GM21447 (cell line): ENCODE data around the gene NNT.
"Not testable (repeated sequence)": the region's sequence is repeated elsewhere in the genome, so short reads cannot be mapped to it uniquely, and the experiment has no call there.

Experiments used
- ATAC-seq: cut with Tn5 transposase; IDR thresholded peaks from one replicate; pipeline ENCODE4 v1.9.1; 2021; ENCODE audit not compliant: unreplicated experiment

The NNT gene

DNA sequence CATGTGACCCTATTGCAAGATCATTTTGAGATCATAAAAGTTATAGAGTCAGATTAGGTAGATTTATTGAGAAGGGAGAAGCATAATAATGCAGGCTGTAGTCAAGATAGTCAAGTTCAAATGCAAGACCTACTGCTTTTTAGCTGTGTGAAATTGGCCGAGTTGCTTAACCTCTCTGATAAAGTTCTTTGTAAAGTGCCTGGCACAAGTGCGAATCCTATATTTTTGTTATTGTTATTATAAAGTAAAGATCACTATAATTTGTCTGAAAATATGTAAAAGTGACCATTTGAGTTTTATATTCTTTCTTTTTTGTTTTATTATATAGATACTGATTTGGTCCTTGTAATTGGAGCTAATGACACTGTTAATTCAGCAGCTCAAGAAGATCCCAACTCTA lies 99.3 kb downstream of the NNT start:
- ATAC-seq: no peak

DNA sequence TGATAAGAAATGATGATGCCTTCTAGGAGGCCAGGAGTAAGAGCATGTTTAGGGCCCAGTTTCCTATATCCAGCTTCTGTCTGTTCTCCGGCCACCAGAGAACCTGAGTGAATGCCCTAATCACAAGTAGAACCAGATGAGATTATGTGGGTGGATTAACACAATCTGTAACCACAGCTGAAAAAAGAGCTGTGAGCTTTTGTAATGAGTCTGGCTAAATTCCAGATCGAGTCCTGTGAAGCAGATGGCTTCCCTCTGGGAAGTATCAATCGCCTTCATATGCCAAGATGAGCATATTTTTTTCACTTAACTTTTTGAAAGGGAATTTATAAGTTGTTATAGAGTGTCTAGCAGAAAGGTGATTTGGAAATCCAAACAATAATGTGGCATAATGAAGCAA lies 99.8 kb downstream of the NNT start:
- ATAC-seq: no peak

DNA sequence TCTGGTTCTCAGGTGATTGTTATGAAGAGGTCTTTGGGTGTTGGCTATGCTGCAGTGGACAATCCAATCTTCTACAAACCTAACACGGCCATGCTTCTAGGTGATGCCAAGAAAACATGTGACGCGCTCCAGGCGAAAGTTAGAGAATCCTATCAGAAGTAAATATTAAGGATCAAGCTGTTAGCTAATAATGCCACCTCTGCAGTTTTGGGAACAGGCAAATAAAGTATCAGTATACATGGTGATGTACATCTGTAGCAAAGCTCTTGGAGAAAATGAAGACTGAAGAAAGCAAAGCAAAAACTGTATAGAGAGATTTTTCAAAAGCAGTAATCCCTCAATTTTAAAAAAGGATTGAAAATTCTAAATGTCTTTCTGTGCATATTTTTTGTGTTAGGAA lies 101.3 kb downstream of the NNT start:
- no peak for ATAC-seq

DNA sequence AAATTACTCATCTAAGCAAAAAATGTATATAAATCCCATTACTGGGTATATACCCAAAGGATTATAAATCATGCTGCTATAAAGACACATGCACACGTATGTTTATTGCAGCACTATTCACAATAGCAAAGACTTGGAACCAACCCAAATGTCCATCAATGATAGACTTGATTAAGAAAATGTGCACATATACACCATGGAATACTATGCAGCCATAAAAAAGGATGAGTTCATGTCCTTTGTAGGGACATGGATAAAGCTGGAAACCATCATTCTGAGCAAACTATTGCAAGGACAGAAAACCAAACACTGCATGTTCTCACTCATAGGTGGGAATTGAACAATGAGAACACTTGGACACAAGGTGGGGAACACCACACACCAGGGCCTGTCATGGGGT lies 103.6 kb downstream of the NNT start:
- not testable (repeated sequence) for ATAC-seq

DNA sequence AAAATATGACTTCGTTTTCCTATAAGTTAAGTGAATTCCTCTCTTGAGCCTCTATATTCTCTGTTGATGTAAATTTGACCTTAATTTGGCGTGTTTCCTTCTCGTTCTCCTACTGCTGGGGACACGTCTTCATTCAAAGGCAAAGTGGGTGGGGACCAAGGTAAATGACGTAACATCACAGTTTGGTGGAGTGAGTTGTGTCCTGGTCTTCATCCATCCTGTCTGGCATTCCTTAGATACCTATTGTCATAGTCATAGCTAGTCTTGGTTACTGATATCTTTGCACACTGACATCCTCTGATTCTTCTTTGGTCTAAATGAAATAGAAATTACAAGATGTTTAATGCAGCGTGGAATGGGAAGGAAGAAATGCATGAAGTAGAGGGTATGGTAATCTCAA lies 108.5 kb downstream of the NNT start:
- no peak for ATAC-seq

DNA sequence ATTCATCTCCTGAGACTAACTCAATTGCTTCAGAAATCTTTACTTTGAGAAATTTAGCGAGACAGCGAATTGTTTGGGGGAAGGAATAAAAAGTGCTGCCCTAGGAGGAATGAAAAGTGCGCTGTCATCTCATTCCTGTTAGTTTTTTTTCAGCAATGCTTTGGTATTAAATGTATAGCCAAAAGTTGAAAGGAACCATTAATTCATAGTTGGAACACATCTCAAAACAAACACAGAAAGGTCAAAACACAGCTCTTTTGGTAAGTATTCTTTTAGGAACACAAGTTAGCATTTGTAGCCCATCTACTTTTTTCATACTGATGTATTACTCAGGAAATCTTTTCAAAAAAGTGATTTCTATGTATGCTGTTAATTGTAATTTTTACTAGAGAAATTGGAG lies 109.1 kb downstream of the NNT start:
- no peak for ATAC-seq

DNA sequence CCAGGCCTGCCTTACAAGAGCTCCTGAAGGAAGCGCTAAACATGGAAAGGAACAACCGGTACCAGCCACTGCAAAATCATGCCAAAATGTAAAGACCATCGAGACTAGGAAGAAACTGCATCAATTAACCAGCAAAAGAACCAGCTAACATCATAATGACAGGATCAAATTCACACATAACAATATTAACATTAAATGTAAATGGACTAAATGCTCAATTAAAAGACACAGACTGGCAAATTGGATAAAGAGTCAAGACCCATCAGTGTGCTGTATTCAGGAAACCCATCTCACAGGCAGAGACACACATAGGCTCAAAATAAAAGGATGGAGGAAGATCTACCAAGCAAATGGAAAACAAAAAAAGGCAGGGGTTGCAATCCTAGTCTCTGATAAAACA lies 116.8 kb downstream of the NNT start:
- ATAC-seq: not testable (repeated sequence)

DNA sequence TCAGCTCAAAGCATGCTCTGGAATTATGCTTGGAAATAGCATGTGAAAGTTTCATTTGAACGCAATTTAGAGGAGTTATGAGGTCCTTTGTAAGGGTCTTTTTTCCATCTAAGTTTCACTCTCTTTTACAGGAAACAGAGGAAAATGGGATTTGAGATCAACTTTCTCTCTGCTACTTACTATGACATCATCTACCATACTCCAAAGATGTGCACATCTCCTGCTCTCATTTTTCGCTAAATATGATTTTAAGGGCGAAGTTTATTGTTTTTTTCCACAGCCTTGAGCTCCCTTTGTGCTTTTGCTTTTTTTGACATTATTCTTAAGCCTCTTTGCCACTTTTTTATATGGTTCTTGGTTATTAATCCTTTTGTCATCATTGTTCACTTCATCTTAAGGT lies 125.6 kb downstream of the NNT start:
- no peak for ATAC-seq

DNA sequence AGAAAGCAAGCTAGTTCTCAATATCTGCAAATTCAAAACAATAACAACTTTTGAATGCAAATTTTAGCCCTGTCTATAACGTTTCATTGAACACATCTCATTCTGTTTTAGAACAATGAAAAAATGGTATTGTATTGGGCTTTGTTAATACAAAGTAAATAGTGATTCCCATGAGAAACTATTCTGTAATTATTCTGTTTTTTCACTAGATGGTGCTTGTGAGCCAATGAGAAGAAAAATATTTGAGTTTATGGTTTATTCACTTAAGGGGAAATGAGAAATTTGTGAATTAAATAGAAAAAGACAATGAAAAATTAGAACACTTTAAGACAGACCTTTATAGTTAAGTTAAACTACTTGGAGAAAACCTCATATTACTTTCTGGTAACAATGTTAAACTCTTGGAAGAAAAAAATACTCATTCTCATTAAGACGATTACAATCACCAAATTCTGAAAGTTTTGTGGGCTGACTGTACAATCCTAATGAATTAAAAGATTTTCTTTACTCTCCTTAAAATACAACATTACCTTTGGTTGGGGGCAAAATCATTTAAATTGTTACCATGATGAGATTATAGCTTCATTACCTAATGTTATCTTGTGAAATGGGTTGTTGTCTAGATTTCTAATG lies 127.0 kb downstream of the NNT start:
- no peak for ATAC-seq

DNA sequence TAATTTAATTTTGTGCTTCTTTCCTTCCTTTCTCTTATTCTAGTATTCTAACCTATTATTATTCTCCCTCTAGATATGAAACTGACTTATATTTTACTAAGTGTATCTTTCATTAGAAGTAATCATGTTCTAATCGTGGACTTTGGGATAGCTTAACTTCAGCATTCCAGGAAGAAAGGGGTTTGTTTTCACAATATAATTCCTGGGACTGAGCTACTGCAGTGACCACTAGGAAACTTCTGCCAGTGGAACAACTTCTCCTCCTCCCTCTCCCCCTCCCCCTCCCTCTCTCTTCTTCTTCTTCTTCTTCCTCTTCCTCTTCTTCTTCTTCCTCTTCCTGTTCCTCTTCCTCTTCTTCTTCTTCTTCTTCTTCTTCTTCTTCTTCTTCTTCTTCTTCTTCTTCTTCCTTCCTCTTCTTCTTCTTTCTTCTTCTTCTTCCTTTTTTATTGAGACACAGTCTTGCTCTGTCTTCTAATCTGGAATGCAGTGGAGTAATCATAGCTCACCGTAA lies 127.9 kb downstream of the NNT start:
- no peak for ATAC-seq

DNA sequence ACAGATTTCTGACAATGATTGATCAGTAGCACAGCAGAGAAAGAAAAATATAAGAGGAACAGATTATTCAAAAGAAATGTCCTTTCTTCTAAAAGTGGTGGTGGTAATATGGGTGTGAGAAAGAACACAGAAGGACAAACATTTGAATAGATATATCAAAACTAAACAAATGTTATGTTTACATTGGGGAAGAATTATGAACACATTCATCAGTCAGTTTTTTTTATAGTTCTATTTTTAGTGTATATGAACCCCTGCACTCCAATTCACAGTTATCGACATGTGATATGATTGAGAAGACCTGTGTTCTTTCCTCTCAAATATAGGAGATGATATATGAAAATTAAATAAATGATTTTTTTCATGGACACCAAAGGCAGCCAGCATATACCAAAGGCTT lies 128.6 kb downstream of the NNT start:
- no peak for ATAC-seq

DNA sequence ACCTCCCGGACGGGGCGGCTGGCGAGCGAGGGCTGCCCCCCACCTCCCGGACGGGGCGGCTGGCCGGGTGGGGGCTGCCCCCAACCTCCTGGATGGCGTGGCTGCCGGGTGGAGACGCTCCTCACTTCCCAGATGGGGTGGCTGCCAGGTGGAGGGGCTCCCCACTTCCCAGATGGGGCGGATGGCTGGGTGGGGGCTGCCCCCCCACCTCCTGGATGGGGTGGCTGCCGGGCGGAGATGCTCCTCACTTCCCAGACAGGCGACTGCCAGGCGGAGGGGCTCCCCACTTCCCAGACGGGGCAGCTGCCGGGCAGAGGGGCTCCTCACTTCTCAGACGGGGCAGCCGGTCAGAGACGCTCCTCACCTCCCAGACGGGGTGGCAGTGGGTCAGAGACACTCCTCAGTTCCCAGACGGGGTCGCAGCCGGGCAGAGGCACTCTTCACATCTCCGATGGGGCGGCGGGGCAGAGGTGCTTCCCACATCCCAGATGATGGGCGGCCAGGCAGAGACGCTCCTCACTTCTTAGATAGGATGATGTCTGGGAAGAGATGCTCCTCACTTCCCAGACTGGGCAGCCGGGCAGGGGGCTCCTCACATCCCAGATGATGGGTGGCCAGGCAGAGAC lies 143.1 kb downstream of the NNT start:
- not testable (repeated sequence) for ATAC-seq

DNA sequence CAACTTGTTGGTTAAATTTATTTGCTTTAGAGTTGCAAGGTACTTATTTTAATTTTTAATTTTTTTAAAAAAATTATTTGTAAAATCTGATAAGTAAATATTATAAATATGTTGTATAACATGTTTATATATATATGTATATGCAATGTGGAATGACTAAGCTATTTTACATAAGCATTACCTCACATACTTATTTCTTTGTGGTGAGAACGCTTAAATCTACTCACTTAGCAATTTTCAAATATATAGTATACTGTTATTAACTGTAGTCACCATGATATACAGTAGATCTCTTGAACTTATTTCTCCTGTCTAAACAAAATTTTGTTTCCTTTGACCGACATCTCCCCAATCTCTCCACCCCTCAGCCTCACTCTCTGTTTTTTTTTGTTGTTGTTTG lies 147.8 kb downstream of the NNT start:
- ATAC-seq: no peak

DNA sequence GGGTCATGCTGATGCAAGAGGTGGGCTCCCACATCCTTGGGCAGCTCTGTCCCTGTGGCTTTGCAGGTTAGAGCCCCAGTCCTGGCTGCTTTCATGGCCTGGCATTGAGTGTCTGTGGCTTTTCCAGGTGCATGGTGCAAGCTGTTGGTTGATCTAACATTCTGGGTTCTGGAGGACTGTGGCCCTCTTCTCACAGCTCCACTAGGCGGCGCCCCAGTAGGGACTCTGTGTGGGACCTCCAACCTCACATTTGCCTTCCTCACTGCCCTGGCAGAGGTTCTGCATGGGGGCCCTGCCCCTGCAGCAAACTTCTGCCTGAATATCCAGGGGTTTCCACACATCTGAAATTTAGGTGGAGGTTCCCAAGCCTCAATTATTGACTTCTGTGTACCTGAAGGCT lies 150.1 kb downstream of the NNT start:
- ATAC-seq: no peak
